Measurements from ENCODE around the gene ICE2.

DNA sequence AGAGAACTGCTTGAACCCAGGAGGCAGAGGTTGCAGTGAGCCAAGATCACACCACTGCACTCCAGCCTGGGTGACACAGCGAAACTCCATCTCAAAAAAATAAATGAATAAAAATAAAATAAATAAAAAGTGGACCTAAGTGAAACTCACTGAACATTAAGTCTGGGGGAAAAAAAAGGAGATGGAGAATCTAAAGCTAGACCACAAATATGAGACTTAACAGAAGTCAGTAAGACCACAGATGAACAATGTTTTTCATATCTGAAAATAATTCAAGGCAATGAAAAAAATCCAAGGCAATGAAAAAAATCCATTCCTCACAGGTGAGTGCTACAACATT lies 99.8 kb downstream of the ICE2 start:
- TF ChIP-seq, protein P1, sequence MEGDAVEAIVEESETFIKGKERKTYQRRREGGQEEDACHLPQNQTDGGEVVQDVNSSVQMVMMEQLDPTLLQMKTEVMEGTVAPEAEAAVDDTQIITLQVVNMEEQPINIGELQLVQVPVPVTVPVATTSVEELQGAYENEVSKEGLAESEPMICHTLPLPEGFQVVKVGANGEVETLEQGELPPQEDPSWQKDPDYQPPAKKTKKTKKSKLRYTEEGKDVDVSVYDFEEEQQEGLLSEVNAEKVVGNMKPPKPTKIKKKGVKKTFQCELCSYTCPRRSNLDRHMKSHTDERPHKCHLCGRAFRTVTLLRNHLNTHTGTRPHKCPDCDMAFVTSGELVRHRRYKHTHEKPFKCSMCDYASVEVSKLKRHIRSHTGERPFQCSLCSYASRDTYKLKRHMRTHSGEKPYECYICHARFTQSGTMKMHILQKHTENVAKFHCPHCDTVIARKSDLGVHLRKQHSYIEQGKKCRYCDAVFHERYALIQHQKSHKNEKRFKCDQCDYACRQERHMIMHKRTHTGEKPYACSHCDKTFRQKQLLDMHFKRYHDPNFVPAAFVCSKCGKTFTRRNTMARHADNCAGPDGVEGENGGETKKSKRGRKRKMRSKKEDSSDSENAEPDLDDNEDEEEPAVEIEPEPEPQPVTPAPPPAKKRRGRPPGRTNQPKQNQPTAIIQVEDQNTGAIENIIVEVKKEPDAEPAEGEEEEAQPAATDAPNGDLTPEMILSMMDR (IDR thresholded peaks at IDR 0.05) = no peak
- TF ChIP-seq EZH2phosphoT487 (IDR thresholded peaks at IDR 0.05) = no peak
